IgD-negative memory B cell (primary cell): Measurements from ENCODE around the gene FLT3LG. TPM values are rescaled to one million over a fixed set of nuclear protein-coding genes. Genes with fewer than 3 reads are reported as not detected.

Source experiments
- H3K27ac Mint-ChIP-seq, 3 donors: one replicate each; pipeline ENCODE4 v1.8.0; 2020 to 2022; ENCODE audit warnings: mild to moderate bottlenecking in 3 of 3, mixed read lengths in 3 of 3, moderate library complexity in 1 of 3
- H3K27me3 Mint-ChIP-seq: one replicate; pipeline ENCODE4 v1.8.0; 2021; ENCODE audit warnings: mixed read lengths
- H3K36me3 Mint-ChIP-seq: one replicate; pipeline ENCODE4 v1.8.0; 2020; ENCODE audit warnings: mild to moderate bottlenecking, mixed read lengths
- H3K4me1 Mint-ChIP-seq, 3 donors: one replicate each; pipeline ENCODE4 v1.8.0; 2020 to 2022; ENCODE audit warnings: mixed read lengths in 3 of 3, mild to moderate bottlenecking in 1 of 3
- H3K4me3 Mint-ChIP-seq, 4 donors: one replicate each; pipeline ENCODE4 v1.8.0; 2020 to 2022; ENCODE audit warnings: mild to moderate bottlenecking in 4 of 4, mixed read lengths in 4 of 4, moderate library complexity in 3 of 4
- H3K9me3 Mint-ChIP-seq, 3 donors: one replicate each; pipeline ENCODE4 v1.8.0; 2020 to 2021; ENCODE audit warnings: mixed read lengths in 3 of 3, mild to moderate bottlenecking in 1 of 3
- polyA plus RNA-seq: library from polyadenylated mRNA; unstranded; fragments of 300-500 nt; fragmentation: Illumina TruSeq; gene quantifications from one replicate; pipeline ENCODE4 v1.2.3, GENCODE V29; 2021

Gene FLT3LG
- polyA plus RNA-seq, 1 donor from 2014 or later: 24.3 TPM

DNA sequence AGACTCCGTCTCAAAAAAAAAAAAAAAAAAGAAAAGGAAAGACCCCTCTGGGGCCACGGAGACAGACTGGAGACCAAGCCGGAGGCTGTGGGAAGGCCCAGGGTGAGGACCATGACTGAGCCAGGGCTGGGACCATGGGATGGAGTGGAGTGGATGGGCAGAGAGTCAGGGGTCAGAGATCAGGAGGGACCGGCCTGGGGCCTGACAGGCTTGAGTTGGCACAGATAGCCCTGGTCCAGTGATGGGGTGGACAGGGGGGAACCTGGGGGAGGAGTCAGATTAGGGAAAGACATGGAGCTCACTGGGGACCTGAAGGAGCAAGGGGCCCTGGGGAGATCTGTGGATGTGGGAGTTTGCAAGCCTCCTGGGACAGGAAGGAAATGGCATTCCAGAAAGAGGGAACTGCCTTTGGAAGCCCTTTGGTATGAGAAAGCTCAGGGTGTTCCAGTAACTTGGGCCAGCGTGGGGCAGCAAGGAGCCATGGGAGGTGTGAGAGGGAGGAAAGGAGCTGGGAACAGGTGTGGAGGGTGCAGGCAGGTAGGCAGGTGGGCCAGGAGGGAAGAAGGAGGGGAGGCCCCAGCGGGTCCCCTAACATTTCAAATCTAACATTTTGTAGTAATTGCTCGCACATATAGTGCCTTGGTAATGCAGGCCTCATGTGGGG lies 7.1 kb downstream of the FLT3LG start:
- Mint-ChIP-seq H3K4me3 (no peak overlapping the region), H3K4me1 (peaks cover 2 to 4% (median 2%) of the 10 kb centered on the region in 3 donors), H3K9me3 (no peaks in the 10 kb centered on the region), H3K27me3 (no peaks in the 10 kb centered on the region), H3K36me3 (no peaks in the 10 kb centered on the region), H3K27ac (peak overlapping the region in 1 of 3 donors; percentile 42)

GRCh38 chr19:49486232-49486631 lies 12.2 kb downstream of the FLT3LG start:
- Mint-ChIP-seq H3K36me3 (no peaks in the 10 kb centered on the region), H3K4me3 (peak overlapping the region in 3 of 4 donors; percentile 43 to 60 (median 58)), H3K4me1 (peaks cover 12 to 19% (median 15%) of the 10 kb centered on the region in 3 donors), H3K27ac (peak overlapping the region in 2 of 3 donors; percentile 46 to 78), H3K27me3 (no peaks in the 10 kb centered on the region), H3K9me3 (peaks cover 0 to 2% (median 0%) of the 10 kb centered on the region in 3 donors)

DNA sequence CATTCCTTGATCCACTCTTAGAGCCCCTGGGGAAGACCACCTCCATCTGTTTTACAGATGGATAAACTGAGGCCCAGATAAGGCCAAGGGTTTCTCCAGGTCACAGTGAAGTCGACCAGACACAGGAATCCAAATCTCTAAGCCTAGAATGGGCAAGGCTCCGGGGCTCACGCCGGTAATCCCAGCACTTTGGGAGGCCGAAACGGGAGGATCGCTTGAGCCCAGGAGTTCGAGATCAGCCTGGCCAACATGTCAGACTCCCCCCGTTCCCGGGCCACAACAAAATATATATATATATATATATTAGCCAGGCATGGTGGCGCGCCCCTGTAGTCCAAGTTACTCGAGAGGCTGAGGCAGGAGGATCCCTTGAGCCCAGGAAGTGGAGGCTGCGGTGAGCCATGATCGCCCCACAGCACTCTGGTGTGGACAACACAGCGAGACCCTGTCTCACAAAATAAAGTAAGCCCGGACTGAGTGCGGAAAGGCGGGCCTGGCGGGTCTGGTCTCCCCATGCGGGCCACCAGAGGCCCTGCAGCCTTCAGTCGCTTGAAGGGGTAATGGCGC lies 12.8 kb downstream of the FLT3LG start:
- no peaks in the 10 kb centered on the region for H3K36me3 Mint-ChIP-seq

DNA sequence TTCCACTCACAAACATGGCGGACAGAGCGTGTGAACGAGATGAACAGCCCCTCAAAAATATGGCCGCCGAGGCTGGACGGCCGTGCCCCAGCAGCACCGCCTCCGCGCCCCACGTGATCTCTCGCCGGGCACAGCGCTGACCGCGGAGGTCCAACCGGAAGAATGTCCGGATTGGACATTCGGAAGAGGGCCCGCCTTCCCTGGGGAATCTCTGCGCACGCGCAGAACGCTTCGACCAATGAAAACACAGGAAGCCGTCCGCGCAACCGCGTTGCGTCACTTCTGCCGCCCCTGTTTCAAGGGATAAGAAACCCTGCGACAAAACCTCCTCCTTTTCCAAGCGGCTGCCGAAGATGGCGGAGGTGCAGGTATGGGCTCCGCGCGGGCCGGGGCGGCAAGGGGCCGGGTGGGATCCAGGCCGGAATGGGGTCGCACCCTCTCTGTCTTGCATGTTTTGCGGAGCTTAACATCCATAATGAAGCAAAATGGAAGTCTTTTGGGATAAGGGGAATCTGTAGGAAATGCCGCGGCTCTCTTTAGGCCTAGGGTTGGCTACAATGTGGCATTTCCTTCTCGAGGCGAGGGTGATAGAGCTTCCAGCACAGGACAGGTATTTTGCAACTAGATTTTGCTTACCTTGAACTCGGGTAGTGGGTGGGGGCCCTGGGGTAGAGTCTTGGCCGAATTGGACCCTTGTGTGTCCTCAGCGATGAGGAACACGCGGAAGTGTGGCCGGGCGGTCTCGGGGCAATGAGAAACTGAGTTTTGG lies 13.4 kb downstream of the FLT3LG start, which contains the start of gene RPL13A:
Gene RPL13A (plus strand): TSS at position 332 of the 769 bp plus-strand sequence. CDS start 22 bp downstream, at position 354.
- peak within 1 kb of the TSS; percentile 82 to 99 (median 97) for H3K4me3 Mint-ChIP-seq
- H3K27ac Mint-ChIP-seq: peak within 1 kb of the TSS; percentile 92 to 98 (median 97)
- peaks cover 0 to 2% (median 0%) of the 10 kb centered on the region in 3 donors for H3K9me3 Mint-ChIP-seq
- peaks cover 4% of the 10 kb centered on the region for H3K36me3 Mint-ChIP-seq
- H3K4me1 Mint-ChIP-seq: peaks cover 15 to 19% (median 18%) of the 10 kb centered on the region in 3 donors
- no peaks in the 10 kb centered on the region for H3K27me3 Mint-ChIP-seq

More for the DNA sequence above, 12.8 kb downstream of the FLT3LG start:
- Mint-ChIP-seq H3K4me1 (peaks cover 14 to 19% (median 15%) of the 10 kb centered on the region in 3 donors), H3K27me3 (no peaks in the 10 kb centered on the region), H3K9me3 (peaks cover 0 to 2% (median 0%) of the 10 kb centered on the region in 3 donors), H3K27ac (peak overlapping the region; percentile 92 to 98 (median 97)), H3K4me3 (peak overlapping the region in 3 of 4 donors; percentile 82 to 97 (median 97))

DNA sequence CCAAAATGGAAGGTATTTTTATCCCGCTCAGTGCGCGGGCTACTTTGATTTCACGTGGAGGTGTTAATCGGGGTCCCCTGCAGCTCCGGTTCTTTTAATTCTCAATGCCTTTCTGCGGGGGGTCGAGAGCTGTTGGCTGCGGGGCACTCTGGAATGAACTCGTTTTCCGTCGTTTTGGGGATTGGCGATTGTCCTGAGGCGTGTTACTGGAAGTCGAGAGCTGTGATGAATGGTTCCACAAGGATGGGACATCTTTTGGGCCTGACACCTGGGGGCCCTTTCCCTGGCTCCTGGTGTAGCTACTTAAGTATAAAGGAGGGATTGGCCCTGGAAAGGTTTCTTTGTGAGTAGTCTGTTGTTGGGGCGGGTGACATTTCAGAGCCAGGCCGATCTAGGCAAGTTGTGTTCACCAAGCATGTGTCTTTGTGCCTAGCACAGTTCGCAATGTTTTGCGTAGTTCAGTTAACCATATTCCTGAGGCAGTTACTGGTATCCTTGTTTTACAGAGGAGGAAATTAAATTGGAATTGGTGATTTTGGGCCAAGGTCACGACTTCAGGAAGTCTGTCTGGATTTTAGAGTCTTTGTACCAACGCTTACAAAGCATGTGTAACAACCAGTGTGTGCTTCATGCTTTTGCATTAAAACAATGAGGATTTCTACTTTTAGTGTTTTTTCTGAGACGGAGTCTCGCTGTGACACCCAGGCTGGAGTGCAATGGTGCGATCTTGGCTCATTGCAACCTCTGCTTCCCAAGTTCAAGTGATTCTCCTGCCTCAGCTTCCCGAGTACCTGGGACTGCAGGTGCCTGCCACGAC lies 14.2 kb downstream of the FLT3LG start:
- peak overlapping the region; percentile 92 to 98 (median 97) for H3K27ac Mint-ChIP-seq
- peaks cover 0 to 2% (median 0%) of the 10 kb centered on the region in 3 donors for H3K9me3 Mint-ChIP-seq
- H3K4me3 Mint-ChIP-seq: peak overlapping the region; percentile 82 to 99 (median 97)
- H3K36me3 Mint-ChIP-seq: peaks cover 8% of the 10 kb centered on the region
- peaks cover 21 to 25% (median 24%) of the 10 kb centered on the region in 3 donors for H3K4me1 Mint-ChIP-seq
- no peaks in the 10 kb centered on the region for H3K27me3 Mint-ChIP-seq

DNA sequence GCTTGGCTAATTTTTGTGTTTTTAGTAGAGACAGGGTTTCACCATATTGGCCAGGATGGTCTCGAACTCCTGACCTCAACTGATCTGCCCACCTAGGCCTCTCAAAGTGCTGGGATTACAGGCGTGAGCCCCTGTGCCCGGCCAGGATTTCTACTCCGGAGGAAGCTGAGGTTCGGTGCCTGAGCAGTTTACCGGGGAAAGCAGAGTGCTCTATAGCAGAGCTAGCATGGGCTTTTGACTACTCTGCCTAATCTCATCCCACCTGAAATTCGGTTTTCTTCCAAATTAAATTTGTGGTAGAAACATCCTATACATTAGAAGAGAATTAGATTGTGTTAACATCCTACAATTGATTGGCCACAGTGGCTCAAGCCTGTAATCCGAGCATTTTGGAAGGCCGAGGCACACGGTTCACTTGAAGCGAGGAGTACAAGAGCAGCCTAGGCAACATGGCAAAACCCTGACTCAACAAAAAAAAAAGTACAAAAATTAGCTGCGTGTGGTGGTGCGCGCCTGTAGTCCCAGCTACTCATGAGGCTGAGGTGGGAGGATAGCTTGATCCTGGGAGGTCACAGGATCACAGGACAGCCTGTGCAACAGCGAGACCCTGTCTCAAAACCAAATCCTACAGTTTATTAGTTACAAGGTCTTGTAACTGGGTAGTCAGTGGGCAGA lies 15.0 kb downstream of the FLT3LG start:
- peak overlapping the region; percentile 82 to 99 (median 97) for H3K4me3 Mint-ChIP-seq
- H3K4me1 Mint-ChIP-seq: peaks cover 21 to 26% (median 24%) of the 10 kb centered on the region in 3 donors
- peak overlapping the region; percentile 92 to 98 (median 97) for H3K27ac Mint-ChIP-seq
- H3K27me3 Mint-ChIP-seq: no peaks in the 10 kb centered on the region
- peaks cover 0 to 2% (median 0%) of the 10 kb centered on the region in 3 donors for H3K9me3 Mint-ChIP-seq
- peaks cover 8% of the 10 kb centered on the region for H3K36me3 Mint-ChIP-seq

DNA sequence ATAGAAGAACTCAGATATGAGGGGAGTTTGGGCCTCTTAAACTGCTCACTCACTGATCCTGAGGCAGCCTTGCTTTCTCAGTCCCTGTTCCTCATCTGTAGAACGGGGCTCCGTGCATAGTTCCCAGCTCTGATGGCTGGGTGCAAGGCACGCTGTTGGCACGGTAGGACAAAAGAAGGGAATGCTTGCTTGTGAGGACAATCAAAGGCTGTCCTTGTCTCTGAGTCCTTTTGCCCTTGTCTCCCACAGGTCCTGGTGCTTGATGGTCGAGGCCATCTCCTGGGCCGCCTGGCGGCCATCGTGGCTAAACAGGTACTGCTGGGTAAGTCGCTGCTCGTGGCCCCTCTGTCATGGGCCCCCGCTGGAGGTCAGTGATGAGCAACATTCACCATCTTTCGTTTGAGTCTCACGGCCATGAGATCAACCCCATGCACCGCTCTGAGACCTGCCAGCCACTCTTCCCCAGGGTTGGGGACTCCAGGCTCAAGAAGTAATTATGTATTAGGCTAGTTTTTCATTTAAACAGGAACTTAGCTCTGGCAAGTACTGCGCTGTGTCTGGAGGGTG lies 15.7 kb downstream of the FLT3LG start:
- H3K4me1 Mint-ChIP-seq: peaks cover 21 to 26% (median 24%) of the 10 kb centered on the region in 3 donors
- peaks cover 8% of the 10 kb centered on the region for H3K36me3 Mint-ChIP-seq
- H3K9me3 Mint-ChIP-seq: peaks cover 0 to 2% (median 0%) of the 10 kb centered on the region in 3 donors
- H3K27me3 Mint-ChIP-seq: no peaks in the 10 kb centered on the region
- peak overlapping the region; percentile 92 to 98 (median 97) for H3K27ac Mint-ChIP-seq
- peak overlapping the region; percentile 82 to 99 (median 97) for H3K4me3 Mint-ChIP-seq

DNA sequence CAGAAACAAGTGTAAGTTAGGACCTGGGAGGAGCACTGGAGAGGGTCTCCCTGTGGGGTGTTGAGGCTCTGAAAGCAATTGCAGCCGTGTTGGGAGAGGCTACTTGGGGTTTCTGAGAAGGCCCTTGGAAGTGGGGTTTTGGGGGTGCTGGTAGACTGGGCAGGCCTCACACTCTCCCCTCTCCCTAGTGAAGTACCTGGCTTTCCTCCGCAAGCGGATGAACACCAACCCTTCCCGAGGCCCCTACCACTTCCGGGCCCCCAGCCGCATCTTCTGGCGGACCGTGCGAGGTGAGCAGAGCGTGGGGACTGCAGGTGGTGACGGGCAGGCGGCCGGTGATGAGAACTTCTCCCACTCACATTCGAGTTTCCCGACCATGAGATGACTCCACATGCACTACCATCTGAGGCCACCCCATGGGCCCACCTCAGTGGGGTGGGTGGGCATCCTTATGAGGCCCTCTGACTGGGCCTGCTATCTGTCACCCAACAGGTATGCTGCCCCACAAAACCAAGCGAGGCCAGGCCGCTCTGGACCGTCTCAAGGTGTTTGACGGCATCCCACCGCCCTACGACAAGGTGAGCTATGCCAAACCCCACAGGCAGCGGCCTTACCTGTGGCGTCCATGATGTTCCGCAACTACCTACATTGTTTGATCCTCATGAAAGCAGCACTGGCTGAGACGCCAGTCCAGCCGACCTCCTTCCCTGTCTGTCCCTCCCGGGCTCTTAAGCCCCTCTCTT lies 16.4 kb downstream of the FLT3LG start:
- peak overlapping the region; percentile 92 to 98 (median 97) for H3K27ac Mint-ChIP-seq
- peaks cover 0 to 2% (median 0%) of the 10 kb centered on the region in 3 donors for H3K9me3 Mint-ChIP-seq
- peaks cover 24 to 26% (median 26%) of the 10 kb centered on the region in 3 donors for H3K4me1 Mint-ChIP-seq
- H3K27me3 Mint-ChIP-seq: no peaks in the 10 kb centered on the region
- H3K36me3 Mint-ChIP-seq: peaks cover 8% of the 10 kb centered on the region
- peak overlapping the region; percentile 82 to 99 (median 97) for H3K4me3 Mint-ChIP-seq

- peak overlapping the region in 3 of 4 donors; percentile 21 to 82 (median 79) for H3K4me3 Mint-ChIP-seq
- H3K36me3 Mint-ChIP-seq: peaks cover 8% of the 10 kb centered on the region
- H3K9me3 Mint-ChIP-seq: peaks cover 0 to 2% (median 0%) of the 10 kb centered on the region in 3 donors
- no peaks in the 10 kb centered on the region for H3K27me3 Mint-ChIP-seq
- peak overlapping the region; percentile 92 to 98 (median 97) for H3K27ac Mint-ChIP-seq
- H3K4me1 Mint-ChIP-seq: peaks cover 24 to 28% (median 26%) of the 10 kb centered on the region in 3 donors
Measured at GRCh38 chr19:49491030-49491803, 17.2 kb downstream of the FLT3LG start.

GRCh38 chr19:49491804-49492572 lies 18.0 kb downstream of the FLT3LG start:
- Mint-ChIP-seq H3K4me1 (peaks cover 26 to 31% (median 26%) of the 10 kb centered on the region in 3 donors), H3K27ac (peak overlapping the region; percentile 92 to 97 (median 93)), H3K36me3 (peaks cover 8% of the 10 kb centered on the region), H3K27me3 (no peaks in the 10 kb centered on the region), H3K9me3 (peaks cover 0 to 2% (median 0%) of the 10 kb centered on the region in 3 donors), H3K4me3 (peak overlapping the region in 2 of 4 donors; percentile 74)

DNA sequence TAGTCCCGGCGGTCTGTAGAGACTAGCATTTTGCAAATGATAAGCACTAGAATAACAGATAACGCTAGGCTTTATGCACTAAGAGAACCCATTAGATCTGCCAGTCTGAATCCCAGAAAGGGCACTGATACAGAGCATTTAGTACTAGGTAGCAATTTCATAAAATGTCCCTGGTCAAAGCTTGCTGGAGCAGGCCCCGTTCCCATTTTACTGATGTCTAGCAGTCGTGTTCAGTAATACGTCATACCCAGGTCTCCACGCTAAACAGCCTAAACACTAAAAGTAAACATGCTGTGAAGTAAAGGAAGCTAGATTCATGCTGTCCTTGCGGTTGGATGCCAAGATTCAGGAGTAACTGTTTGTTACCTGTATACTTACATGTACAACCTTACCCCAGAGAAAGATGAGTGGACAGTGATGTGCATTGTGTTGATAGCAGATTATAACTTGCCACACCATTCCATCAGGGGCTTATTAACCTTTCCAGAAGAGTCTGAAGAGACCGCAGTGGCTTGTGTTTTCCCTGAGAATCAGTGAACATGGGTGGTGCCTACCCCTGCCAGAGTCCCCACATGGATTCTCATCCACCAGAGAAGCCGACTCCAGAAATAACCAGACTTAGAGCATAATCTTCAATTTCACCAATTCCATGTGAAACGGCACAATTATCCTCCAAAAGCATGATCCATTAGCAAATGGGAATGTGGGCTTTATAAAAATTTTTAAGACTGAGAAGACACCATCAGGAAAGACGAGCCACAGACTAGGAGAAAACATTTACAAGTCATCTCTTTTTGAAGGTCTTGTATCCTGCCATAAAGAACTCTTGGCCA lies 18.8 kb downstream of the FLT3LG start:
- H3K27ac Mint-ChIP-seq: peak overlapping the region; percentile 92 to 97 (median 93)
- peak overlapping the region in 3 of 4 donors; percentile 56 to 83 (median 74) for H3K4me3 Mint-ChIP-seq
- H3K27me3 Mint-ChIP-seq: peaks cover 2% of the 10 kb centered on the region
- H3K9me3 Mint-ChIP-seq: no peaks in the 10 kb centered on the region
- peaks cover 11% of the 10 kb centered on the region for H3K36me3 Mint-ChIP-seq
- peaks cover 28 to 34% (median 31%) of the 10 kb centered on the region in 3 donors for H3K4me1 Mint-ChIP-seq
